Measurements from ENCODE around the gene CTTNBP2NL.

Gene CTTNBP2NL

GRCh38 chr1:112395821-112396652 lies at the start of gene CTTNBP2NL:
Gene CTTNBP2NL, plus strand, starts transcription at chr1:112396214. Its CDS starts 19,952 bp downstream, at chr1:112416166.
- DNase-seq, result peak; percentile 84

GRCh38 chr1:112346801-112347350 lies 49.1 kb upstream of the CTTNBP2NL start:
- no peak for DNase-seq

- no peak for DNase-seq
These were observed 39.2 kb upstream of the CTTNBP2NL start for GRCh38 chr1:112356765-112357164.

- DNase-seq, result no peak
These were observed 38.5 kb upstream of the CTTNBP2NL start for GRCh38 chr1:112357467-112357866.

- DNase-seq, result no peak
These were observed 37.8 kb upstream of the CTTNBP2NL start for GRCh38 chr1:112358061-112358770.

GRCh38 chr1:112358798-112359408 lies 37.1 kb upstream of the CTTNBP2NL start:
- peak; percentile 45 for DNase-seq

GRCh38 chr1:112359961-112360767 lies 35.9 kb upstream of the CTTNBP2NL start:
- no peak for DNase-seq

- DNase-seq, result no peak
These were observed 32.4 kb upstream of the CTTNBP2NL start for GRCh38 chr1:112363636-112364035.

GRCh38 chr1:112368198-112368597 lies 27.8 kb upstream of the CTTNBP2NL start:
- DNase-seq, result no peak

GRCh38 chr1:112369392-112370285 lies 26.4 kb upstream of the CTTNBP2NL start:
- DNase-seq, result peak; percentile 83

- no peak for DNase-seq
These were observed 25.0 kb upstream of the CTTNBP2NL start for GRCh38 chr1:112370996-112371395.

- no peak for DNase-seq
These were observed 24.2 kb upstream of the CTTNBP2NL start for GRCh38 chr1:112371775-112372174.

GRCh38 chr1:112373806-112374205 lies 22.2 kb upstream of the CTTNBP2NL start:
- no peak for DNase-seq

- no peak for DNase-seq
These were observed 20.3 kb upstream of the CTTNBP2NL start for GRCh38 chr1:112375701-112376100.

GRCh38 chr1:112380356-112380755 lies 15.7 kb upstream of the CTTNBP2NL start:
- DNase-seq, result no peak

- no peak for DNase-seq
These were observed 14.5 kb upstream of the CTTNBP2NL start for GRCh38 chr1:112381324-112382076.

- DNase-seq, result no peak
These were observed 12.1 kb upstream of the CTTNBP2NL start for GRCh38 chr1:112383759-112384370.

- no peak for DNase-seq
These were observed 9.8 kb upstream of the CTTNBP2NL start for GRCh38 chr1:112386024-112386723.

GRCh38 chr1:112386731-112387346 lies 9.2 kb upstream of the CTTNBP2NL start:
- DNase-seq, result no peak
